GM21717 (cell line): Measurements from ENCODE around the gene SLC41A2.
"Not testable (repeated sequence)": the region's sequence is repeated elsewhere in the genome, so short reads cannot be mapped to it uniquely, and the experiment has no call there.

Experiments
- ATAC-seq: cut with Tn5 transposase; IDR thresholded peaks from one replicate; pipeline ENCODE4 v1.9.1; 2021; ENCODE audit warnings: mild to moderate bottlenecking, moderate library complexity; ENCODE audit not compliant: unreplicated experiment

The SLC41A2 gene

DNA sequence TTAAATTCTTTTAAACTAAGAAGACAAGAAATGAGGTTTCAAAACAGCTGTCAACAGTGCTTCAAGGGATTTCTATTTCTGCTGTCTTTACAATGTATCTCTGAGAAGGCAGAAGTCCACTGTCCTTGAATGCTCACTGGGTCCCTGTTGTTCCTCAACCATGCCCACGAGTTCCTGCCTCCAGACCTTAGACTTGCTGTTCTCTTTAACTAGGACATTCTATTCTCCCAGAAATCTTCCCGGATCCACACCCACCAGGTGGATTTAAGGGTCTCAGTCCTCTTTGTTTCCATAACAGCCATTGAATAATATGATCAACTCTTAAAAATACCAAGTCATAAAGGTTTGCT is 6.7 kb upstream of the SLC41A2 start:
- no peak for ATAC-seq

DNA sequence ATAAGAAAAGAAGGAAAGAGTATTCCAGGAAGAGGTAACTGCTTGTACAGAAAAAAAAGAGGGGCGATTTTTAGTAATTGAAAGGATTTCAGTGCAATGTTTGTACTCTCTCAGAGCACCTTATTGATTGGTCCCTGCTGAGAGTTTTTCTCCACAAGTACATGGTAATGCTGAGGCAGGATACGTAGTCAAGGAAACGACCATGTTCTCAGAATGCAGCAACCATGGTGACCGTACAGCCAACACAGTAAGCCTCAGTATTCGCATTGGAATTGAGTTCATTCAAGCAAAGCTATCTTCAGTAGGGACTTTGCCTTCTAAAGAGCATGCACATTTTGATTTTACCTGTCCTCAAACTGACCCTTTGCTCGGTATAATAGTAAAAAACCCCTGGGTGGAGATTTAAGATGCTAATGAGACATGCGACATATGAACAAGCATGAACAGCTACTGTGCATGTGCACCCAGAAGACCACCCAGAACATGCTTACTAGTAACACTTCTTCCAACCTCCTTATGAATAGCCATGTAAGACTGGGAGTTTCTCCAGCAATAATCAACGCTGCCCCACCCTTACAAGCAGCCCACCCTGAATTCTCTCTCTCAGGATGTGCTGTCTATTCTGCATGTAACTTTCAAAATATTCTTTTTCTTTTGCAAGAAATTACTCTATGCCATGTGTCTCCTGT is 6.2 kb upstream of the SLC41A2 start:
- no peak for ATAC-seq

GRCh38 chr12:104963757-104964156 is 5.7 kb upstream of the SLC41A2 start:
- no peak for ATAC-seq

DNA sequence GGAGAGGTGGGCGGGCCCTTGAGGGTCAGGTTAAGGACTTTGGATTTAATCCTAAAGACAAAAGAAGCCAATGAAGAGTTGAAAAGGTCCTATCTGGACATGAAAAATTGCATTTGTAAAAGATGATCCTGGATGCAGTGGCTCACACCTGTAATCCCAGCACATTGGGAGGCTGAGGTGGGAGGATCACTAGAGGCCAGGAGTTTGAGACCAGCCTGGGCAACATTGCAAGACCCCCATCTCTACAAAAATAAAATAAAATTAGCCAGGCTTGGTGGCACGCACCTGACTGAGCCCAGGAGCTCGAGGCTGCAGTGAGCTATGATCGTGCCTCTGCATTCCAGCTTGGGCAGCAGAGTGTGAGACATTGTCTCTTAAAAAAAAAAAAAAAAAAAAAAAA is 2.4 kb upstream of the SLC41A2 start:
- no peak for ATAC-seq

DNA sequence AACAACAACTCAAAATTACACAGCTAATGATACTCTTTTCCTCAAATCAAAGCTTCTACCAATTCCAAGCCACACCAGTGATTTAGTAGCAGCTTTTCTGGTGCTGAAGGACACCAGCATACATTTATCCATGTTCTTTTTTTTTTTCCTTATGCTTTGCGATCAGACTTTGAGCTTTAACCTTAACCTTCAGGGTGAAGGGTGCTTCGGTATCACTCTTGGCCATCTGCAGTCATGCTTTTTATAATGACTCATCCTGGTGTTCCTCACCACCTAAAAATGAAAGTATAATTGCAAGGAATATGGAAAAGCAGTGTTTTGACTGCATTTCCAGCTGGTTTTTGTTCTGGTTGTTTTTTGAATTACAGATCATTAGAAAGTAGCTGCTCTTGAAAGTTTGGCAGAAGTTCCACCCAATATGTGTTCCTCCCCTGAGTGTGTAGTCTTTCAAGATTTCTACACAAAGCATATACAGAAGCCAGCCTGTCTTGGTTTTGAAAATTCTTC is 1.3 kb upstream of the SLC41A2 start:
- ATAC-seq, result no peak

GRCh38 chr12:104958805-104959334 is 780 bp upstream of the SLC41A2 start:
- no peak for ATAC-seq

DNA sequence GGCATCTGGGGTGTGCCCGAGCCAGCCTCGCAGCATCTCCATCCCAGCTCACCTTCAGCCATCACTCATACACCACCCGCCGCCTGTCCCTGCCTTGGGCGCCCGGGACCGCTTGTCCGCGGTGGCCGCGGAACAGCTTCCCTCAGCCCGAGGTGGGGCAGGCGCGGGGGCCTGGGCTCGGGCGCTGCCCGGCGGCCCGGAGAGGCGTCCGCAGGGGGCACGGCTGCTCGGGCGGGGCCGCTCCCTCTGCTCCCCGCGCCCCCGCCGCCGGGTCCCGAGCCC is 430 bp downstream of the SLC41A2 start:
- peak; percentile 39 for ATAC-seq

GRCh38 chr12:104956870-104957718 is 996 bp downstream of the SLC41A2 start:
- ATAC-seq, result no peak

GRCh38 chr12:104955703-104956102 is 2.4 kb downstream of the SLC41A2 start:
- ATAC-seq, result no peak

DNA sequence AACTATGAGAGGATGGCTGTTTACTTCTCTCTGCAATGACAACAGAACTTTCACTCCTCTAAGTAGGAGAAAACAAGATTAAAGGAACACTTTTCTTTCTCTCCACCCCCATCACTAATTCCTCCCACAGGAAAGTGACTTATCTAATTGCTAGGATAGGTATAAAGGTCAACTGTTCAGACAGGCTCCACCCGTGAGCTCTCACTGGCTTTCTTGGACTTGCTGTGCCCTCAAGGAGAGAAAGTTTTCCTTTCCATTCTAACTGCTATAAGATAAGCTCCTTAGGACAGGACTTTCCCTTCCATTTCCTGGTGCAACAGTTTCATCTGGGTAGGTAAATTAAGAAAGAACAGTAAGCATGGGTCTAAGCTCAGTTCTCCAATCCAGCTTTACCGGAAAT is 4.8 kb downstream of the SLC41A2 start:
- no peak for ATAC-seq

DNA sequence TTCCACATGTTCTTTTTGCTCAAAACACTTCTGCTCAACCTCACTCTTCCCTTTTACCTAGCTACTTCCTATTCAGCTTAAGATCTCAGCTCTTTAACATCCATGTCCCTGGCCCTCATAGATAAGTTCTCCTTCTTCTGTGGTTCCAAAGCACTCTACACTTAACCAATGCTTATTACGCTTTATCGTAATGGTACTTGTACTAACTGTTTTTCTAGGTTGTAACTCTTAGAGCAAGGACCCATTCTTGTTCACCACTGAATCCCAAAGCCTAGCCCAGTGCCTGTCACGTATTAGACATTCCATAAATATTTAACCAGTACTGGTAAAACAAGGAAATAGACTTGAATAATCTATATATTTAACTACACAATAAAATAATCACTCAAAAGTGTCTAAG is 5.3 kb downstream of the SLC41A2 start:
- ATAC-seq, result no peak

DNA sequence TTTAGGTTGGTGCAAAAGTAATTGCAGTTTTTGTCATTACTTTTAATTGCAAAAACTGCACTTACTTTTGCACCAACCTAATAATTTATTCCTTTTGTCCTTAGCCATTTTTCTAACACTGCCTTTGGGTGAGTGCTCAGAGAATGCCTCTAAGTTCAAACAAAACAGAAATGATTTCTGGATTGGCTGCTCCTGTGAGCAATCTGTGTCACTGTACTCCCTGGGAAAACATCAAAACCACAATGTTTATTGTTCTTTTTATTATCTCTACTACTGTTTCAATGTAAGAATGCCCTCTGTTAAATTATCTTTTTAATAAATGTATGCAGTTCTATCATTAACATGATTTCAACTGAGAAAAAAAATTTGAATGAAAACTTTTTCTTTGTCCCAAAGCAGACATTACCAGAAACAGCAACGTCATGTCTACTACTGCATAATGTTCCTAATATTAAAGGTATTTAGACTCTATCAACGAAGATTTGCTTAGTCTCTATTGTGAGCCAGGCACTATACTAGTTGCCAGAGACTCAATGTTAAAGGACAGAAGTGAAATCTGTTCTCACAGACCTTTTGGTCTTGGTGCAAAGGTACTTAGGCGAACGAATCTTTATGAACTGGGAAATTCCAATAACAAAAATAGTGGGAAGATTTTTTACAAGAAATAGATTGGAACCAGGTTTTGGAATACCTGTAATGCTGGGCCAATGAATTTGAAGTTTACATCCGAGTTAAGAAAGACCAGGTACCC is 6.2 kb downstream of the SLC41A2 start:
- ATAC-seq, result no peak

GRCh38 chr12:104948716-104949115 is 9.4 kb downstream of the SLC41A2 start:
- not testable (repeated sequence) for ATAC-seq

DNA sequence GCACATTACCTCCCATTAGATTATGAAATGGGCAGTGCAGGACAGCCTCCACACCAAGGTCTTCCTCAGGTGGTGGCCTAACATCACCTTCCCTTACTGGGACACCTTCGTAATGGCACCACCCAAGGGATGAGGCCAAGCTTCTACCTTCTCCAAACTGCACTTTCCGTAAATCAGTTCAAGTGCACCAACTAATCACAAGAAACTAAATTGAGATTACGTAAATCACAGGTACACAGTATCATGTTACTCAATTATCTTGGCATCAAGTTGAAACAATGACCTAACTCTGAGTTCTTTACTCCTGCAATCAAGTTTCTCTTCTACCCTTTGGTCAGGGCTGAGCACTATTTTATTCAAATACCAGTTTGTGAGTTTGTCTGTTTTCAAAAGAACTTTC is 13.8 kb downstream of the SLC41A2 start:
- no peak for ATAC-seq

DNA sequence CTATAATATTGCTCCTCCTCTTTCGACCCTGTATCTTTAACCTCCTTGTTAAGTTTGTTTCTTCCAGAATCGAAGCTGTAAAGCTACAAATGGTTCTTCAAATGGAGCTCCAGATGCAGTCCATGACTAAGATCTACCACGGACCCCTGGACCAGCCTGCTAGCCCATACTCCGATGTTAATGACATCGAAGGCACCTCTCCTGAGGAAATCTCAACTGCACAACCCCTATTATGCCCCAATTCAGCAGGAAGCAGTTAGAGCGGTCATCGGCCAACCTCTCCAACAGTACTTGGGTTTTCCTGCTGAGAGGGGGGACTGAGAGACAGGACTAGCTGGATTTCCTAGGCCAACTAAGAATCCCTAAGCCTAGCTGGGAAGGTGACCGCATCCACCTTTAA is 14.7 kb downstream of the SLC41A2 start:
- not testable (repeated sequence) for ATAC-seq

DNA sequence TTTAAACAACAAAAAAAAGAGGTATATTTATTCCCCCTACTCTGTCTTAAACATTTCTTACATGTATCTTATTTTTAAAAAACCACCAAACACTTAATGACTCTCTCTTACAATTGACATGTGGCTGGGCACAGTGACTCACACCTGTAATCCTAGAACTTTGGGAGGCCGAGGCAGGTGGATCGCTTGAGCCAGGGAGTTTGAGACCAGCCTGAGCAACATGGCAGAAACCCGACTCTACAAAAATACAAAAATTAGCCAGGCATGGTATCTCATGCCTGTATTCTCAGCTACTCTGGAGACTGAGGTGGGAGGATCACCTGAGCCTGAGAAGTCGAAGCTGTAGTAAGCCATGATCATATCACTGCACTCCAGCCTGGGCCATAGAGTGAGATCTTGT is 16.0 kb downstream of the SLC41A2 start:
- ATAC-seq, result no peak

DNA sequence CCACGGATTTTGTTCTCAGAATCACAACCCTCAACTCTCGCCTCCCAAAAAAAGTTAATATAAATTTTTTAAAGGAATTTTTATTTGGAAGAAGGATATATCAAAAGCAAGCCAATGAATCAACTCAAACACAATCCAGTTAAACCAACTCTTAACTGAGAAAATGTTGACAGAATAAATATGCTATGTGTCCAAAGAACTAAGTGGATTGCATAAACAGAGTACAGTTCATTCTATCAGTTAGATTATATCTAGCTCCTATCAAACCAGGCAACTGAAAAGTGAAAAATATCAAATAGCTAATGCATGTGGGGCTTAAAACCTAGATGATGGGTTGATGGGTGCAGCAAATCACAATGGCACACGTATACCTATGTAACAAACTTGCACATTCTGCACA is 16.6 kb downstream of the SLC41A2 start:
- no peak for ATAC-seq

GRCh38 chr12:104939089-104939488 is 19.0 kb downstream of the SLC41A2 start:
- no peak for ATAC-seq

- no peak for ATAC-seq
These were observed 19.7 kb downstream of the SLC41A2 start for GRCh38 chr12:104938371-104938770.

GRCh38 chr12:104935886-104936285 is 22.2 kb downstream of the SLC41A2 start:
- no peak for ATAC-seq

DNA sequence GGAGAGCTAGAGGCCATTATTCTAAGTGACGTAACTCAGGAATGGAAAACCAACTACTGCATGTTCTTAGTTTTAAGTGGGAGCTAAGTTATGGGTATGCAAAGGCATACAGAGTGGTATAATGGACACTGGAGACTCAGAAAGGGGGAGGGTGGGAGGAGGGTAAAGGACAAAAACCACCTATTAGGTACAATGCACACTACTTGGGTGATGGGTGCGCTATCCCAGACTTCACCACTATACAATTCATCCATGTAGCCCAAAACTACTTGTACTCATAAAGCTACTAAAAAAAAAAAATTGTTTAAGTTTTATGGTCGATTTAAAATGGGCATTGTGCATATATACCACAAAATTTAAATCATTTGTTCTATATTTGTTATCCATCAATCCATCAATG is 24.3 kb downstream of the SLC41A2 start:
- no peak for ATAC-seq

- ATAC-seq, result no peak
These were observed 25.0 kb downstream of the SLC41A2 start for GRCh38 chr12:104933128-104933527.
